H9 (cell line): Measurements from ENCODE around the gene TRIM26. TPM values are rescaled to one million over a fixed set of nuclear protein-coding genes. Genes with fewer than 3 reads are reported as not detected.

Source experiments
- DNase-seq: peaks from one replicate; pipeline ENCODE4 v3.0.0-alpha.2; 2017
- H2AFZ ChIP-seq: one replicate; pipeline ENCODE4 v1.6.1; 2013; ENCODE audit warnings: mild to moderate bottlenecking, low read length, control low read depth, moderate library complexity
- H2AK5ac ChIP-seq: 2 replicates; pipeline ENCODE4 v1.6.1; 2013; ENCODE audit warnings: low read length, control low read depth, mixed read lengths; ENCODE audit not compliant: insufficient read length
- H2BK120ac ChIP-seq: one replicate; pipeline ENCODE4 v1.6.1; 2013; ENCODE audit warnings: low read depth, mild to moderate bottlenecking, low read length, control low read depth, inconsistent platforms; ENCODE audit not compliant: poor library complexity, severe bottlenecking
- H2BK12ac ChIP-seq: 2 replicates; pipeline ENCODE4 v1.6.1; 2013; ENCODE audit warnings: low read length, control low read depth, mixed read lengths, low read depth; ENCODE audit not compliant: insufficient read length
- H2BK15ac ChIP-seq: 2 replicates; pipeline ENCODE4 v1.6.1; 2013; ENCODE audit warnings: low read depth, low read length, control low read depth
- H2BK20ac ChIP-seq: one replicate; pipeline ENCODE4 v1.6.1; 2013; ENCODE audit warnings: low read depth, mild to moderate bottlenecking, low read length, control low read depth, inconsistent platforms; ENCODE audit not compliant: poor library complexity, severe bottlenecking
- H2BK5ac ChIP-seq: 2 replicates; pipeline ENCODE4 v1.6.1; 2013; ENCODE audit warnings: low read length, control low read depth, mixed read lengths; ENCODE audit not compliant: insufficient read length
- H3K14ac ChIP-seq: 2 replicates; pipeline ENCODE4 v1.6.1; 2013; ENCODE audit warnings: low read length, control low read depth; ENCODE audit not compliant: insufficient read depth
- H3K18ac ChIP-seq: 2 replicates; pipeline ENCODE4 v1.6.1; 2013; ENCODE audit warnings: low read depth, mild to moderate bottlenecking, mixed read lengths, low read length, control low read depth; ENCODE audit not compliant: insufficient read length
- H3K23ac ChIP-seq: 2 replicates; pipeline ENCODE4 v1.6.1; 2013; ENCODE audit warnings: low read length, control low read depth, mixed read lengths, low read depth; ENCODE audit not compliant: insufficient read length
- H3K23me2 ChIP-seq: 2 replicates; pipeline ENCODE4 v1.6.1; 2013; ENCODE audit warnings: low read depth, mild to moderate bottlenecking, mixed read lengths, low read length, control low read depth; ENCODE audit not compliant: insufficient read length, poor library complexity, severe bottlenecking
- H3K27ac ChIP-seq: 2 replicates; pipeline ENCODE4 v1.5.1; 2013; ENCODE audit warnings: low read length, control low read depth, mixed read lengths, low read depth; ENCODE audit not compliant: insufficient read length
- H3K27me3 ChIP-seq: 2 replicates; pipeline ENCODE4 v1.6.1; 2013; ENCODE audit warnings: low read length, control low read depth, inconsistent platforms; ENCODE audit not compliant: insufficient read depth
- H3K4ac ChIP-seq: 2 replicates; pipeline ENCODE4 v1.6.1; 2013; ENCODE audit warnings: low read depth, mild to moderate bottlenecking, control low read depth, inconsistent platforms, low read length, moderate library complexity
- H3K4me1 ChIP-seq: 2 replicates; pipeline ENCODE4 v1.6.1; 2013; ENCODE audit warnings: low read length, control low read depth, inconsistent platforms; ENCODE audit not compliant: insufficient read depth
- H3K4me2 ChIP-seq: 2 replicates; pipeline ENCODE4 v1.6.1; 2013; ENCODE audit warnings: low read length, control low read depth, mixed read lengths; ENCODE audit not compliant: insufficient read length, insufficient read depth
- H3K56ac ChIP-seq: 2 replicates; pipeline ENCODE4 v1.6.1; 2013; ENCODE audit warnings: low read depth, mild to moderate bottlenecking, mixed read lengths, low read length, control low read depth; ENCODE audit not compliant: insufficient read length
- H3K79me1 ChIP-seq: 2 replicates; pipeline ENCODE4 v1.6.1; 2013; ENCODE audit warnings: low read depth, mild to moderate bottlenecking, moderate library complexity, low read length, control low read depth, inconsistent platforms; ENCODE audit not compliant: insufficient read depth, poor library complexity, severe bottlenecking
- H3K79me2 ChIP-seq: 2 replicates; pipeline ENCODE4 v1.6.1; 2013; ENCODE audit warnings: low read length, control low read depth, inconsistent platforms; ENCODE audit not compliant: insufficient read depth
- H3K9ac ChIP-seq: 2 replicates; pipeline ENCODE4 v1.6.1; 2013; ENCODE audit warnings: low read length, control low read depth, mixed read lengths; ENCODE audit not compliant: insufficient read length; ENCODE audit errors: extremely low read depth
- H3K9me3 ChIP-seq: one replicate; pipeline ENCODE4 v1.6.1; 2013; ENCODE audit warnings: low read depth, low read length, inconsistent platforms; ENCODE audit not compliant: control insufficient read depth
- H3T11ph ChIP-seq: one replicate; pipeline ENCODE4 v1.6.1; 2013; ENCODE audit warnings: mild to moderate bottlenecking, low read length, control low read depth, inconsistent platforms
- H4K20me1 ChIP-seq: one replicate; pipeline ENCODE4 v1.6.1; 2013; ENCODE audit not compliant: control insufficient read depth, insufficient read length, insufficient read depth
- H4K5ac ChIP-seq: 2 replicates; pipeline ENCODE4 v1.6.1; 2013; ENCODE audit warnings: low read depth, mild to moderate bottlenecking, mixed read lengths, low read length, control low read depth; ENCODE audit not compliant: insufficient read length
- H4K8ac ChIP-seq: replicated peaks from 2 replicates; pipeline ENCODE4 v1.6.1; 2013; ENCODE audit warnings: low read length, control low read depth, mixed read lengths, low read depth; ENCODE audit not compliant: insufficient read length
- H4K91ac ChIP-seq: 2 replicates; pipeline ENCODE4 v1.6.1; 2013; ENCODE audit warnings: low read depth, mild to moderate bottlenecking, moderate library complexity, mixed read lengths, low read length, control low read depth; ENCODE audit not compliant: insufficient read length
- H3K27ac Mint-ChIP-seq, 3 experiments: 2 replicates in 2 of 3; 3 replicates in 1 of 3; pipeline ENCODE4 v1.8.0; 2020 to 2021; ENCODE audit warnings: mixed read lengths in 3 of 3, mild to moderate bottlenecking in 1 of 3, moderate library complexity in 1 of 3
- H3K27me3 Mint-ChIP-seq: 2 replicates; pipeline ENCODE4 v1.8.0; 2021; ENCODE audit warnings: low read depth, mild to moderate bottlenecking, moderate library complexity, mixed read lengths
- H3K36me3 Mint-ChIP-seq, 3 experiments: 2 replicates in 2 of 3; 3 replicates in 1 of 3; pipeline ENCODE4 v1.8.0; 2020 to 2021; ENCODE audit warnings: low read depth in 3 of 3, mixed read lengths in 3 of 3; ENCODE audit not compliant: insufficient read depth in 1 of 3
- H3K4me1 Mint-ChIP-seq, 2 experiments: 2 replicates each; pipeline ENCODE4 v1.8.0; 2020; ENCODE audit warnings: mixed read lengths in 2 of 2
- H3K4me3 Mint-ChIP-seq, 2 experiments: 2 replicates in 1 of 2; 3 replicates in 1 of 2; pipeline ENCODE4 v1.8.0; 2020 to 2021; ENCODE audit warnings: mild to moderate bottlenecking in 2 of 2, mixed read lengths in 2 of 2, moderate library complexity in 1 of 2
- H3K9me3 Mint-ChIP-seq, 2 experiments: 2 replicates in 1 of 2; 3 replicates in 1 of 2; pipeline ENCODE4 v1.8.0; 2020; ENCODE audit warnings: mild to moderate bottlenecking in 2 of 2, mixed read lengths in 2 of 2, moderate library complexity in 1 of 2
- CTCF ChIP-seq: fragments of 200-600 bp; sonication (generic); conservative IDR thresholded peaks from 3 replicates; pipeline ENCODE4 v1.8.0; 2021; ENCODE audit warnings: antibody characterized with exemption, mild to moderate bottlenecking
- WGBS: extraction: QIAGEN DNeasy Blood & Tissue Kit; methylation state at CpG from one replicate; pipeline ENCODE4 v1.1.7; 2013; ENCODE audit warnings: missing lambda C conversion rate, low lambda C conversion rate, mixed read lengths; ENCODE audit not compliant: insufficient read length; ENCODE audit errors: extremely low coverage; 5-methylcytosine and 5-hydroxymethylcytosine counted together
- total RNA-seq: library from RNA; stranded (reverse); gene quantifications from 2 replicates; pipeline ENCODE4 v1.2.1, GENCODE V29; 2021

The TRIM26 gene
- total RNA-seq, 1 experiment from 2014 or later: 35.8 TPM

- Histone ChIP-seq H2BK12ac (no peak overlapping the region), H4K8ac (no peak overlapping the region), H3T11ph (no peak overlapping the region), H3K14ac (peak overlapping the region; percentile 88), H4K20me1 (no peaks in the 10 kb centered on the region), H3K79me2 (no peaks in the 10 kb centered on the region), H2AK5ac (no peak overlapping the region), H3K4me2 (peak overlapping the region; percentile 79), H4K5ac (no peak overlapping the region), H3K4me1 (peaks cover 2% of the 10 kb centered on the region; the same call in 1 of the 2 replicates), H2BK120ac (no peak overlapping the region), H2BK15ac (no peak overlapping the region), H4K91ac (no peak overlapping the region), H2BK5ac (no peak overlapping the region), H2AFZ (peak overlapping the region; percentile 74), H3K18ac (peak overlapping the region; percentile 80), H3K27me3 (peaks cover 6% of the 10 kb centered on the region; the same call in 1 of the 2 replicates), H3K79me1 (no peaks in the 10 kb centered on the region), H2BK20ac (no peak overlapping the region), H3K23ac (no peak overlapping the region), H3K4ac (no peak overlapping the region), H3K9me3 (no peaks in the 10 kb centered on the region), H3K9ac (peak overlapping the region; percentile 43), H3K27ac (no peak overlapping the region), H3K23me2 (peaks cover 7% of the 10 kb centered on the region), H3K56ac (no peak overlapping the region)
- peaks cover 23 to 30% (median 28%) of the 10 kb centered on the region in 3 experiments for H3K36me3 Mint-ChIP-seq
- no peaks in the 10 kb centered on the region; a peak in 1 of 5 replicates for H3K9me3 Mint-ChIP-seq
- peaks cover 10 to 13% of the 10 kb centered on the region in 2 experiments for H3K4me1 Mint-ChIP-seq
- peak; percentile 88 for DNase-seq
- peak overlapping the region in 1 of 3 experiments; percentile 90; a peak in 2 of 7 replicates for H3K27ac Mint-ChIP-seq
- H3K27me3 Mint-ChIP-seq: peaks cover 35% of the 10 kb centered on the region
- no CpG with 5 or more reads among the region's 56 CpGs for WGBS
- 0 out of 3 replicates have a peak, but pooled peaks have one; percentile 16 for TF ChIP-seq CTCF
- peak overlapping the region; percentile 75 to 87 for H3K4me3 Mint-ChIP-seq
These were observed 46.2 kb upstream of the TRIM26 start for GRCh38 chr6:30259140-30260035.
